ENCODE results near the gene PHACTR3.

- TF ChIP-seq CTCF (IDR thresholded peaks at IDR 0.05) (no peak), POLR2AphosphoS5 (IDR thresholded peaks at IDR 0.05; ENCODE audit: low read depth, low read length) (no peak), SIN3A (IDR thresholded peaks at IDR 0.05; ENCODE audit: borderline replicate concordance, insufficient read depth, low read depth, low read length) (no peak), TCF7L2 (IDR thresholded peaks at IDR 0.05; ENCODE audit: low read depth, low read length) (no peak), REST (IDR thresholded peaks at IDR 0.05; ENCODE audit: insufficient read depth in 1 of 2, low read depth in 2 of 2, low read length in 1 of 2) (no peak)
Observed at GRCh38 chr20:59692139-59692538, 87.8 kb downstream of the PHACTR3 start.
